ENCODE data around the gene ZNF57. TPM values are rescaled to one million over a fixed set of nuclear protein-coding genes. Genes with fewer than 3 reads are reported as not detected.
A peak's percentile ranks its signal among the peaks of the same experiment; 100 is the strongest.

ZNF57 gene
- total and polyA plus RNA-seq, 2 of the 13 experiments (the other 11 are each of a cell fraction or from before 2014, with no cell fraction given): 6.6 to 17.5 TPM

DNA sequence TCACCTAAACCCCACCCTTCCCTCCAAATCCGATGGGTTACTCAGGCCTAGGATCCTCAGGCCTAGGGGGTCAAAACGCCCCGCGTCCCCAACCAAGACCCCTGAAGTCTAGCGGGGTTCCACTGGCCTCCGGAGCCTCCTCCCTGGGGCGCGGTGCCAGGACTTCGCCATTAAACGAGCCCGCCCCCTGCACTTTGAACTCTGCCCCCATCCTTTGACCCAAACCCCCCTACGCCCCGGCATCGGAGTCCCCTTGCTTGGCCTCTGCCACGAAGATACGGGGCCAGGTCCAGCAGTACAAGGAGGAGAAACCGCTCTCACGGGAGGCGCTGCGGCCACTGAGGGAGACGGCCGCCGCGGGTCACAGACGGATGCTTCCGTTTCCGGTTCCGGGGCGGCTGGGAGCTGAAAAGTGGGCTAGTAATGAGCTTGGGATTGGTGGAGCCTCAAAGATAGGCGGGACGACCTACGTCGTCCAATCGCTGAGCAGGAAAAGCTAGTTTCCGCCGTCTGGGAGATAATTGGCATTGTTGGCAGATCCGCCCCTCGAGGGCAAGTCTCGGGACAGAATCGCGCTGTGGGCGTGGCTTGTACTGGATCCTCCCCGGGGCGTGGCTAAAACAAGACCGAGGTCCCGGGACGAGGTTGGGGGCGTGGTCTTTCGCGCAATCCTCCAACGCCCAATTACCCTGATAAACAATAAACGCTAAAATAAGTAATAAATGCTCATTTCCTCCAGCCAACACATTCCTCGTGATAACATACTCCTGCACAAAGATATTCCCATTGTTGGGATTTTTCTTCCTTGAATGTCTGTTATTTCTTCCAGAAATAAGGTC, 49.8 kb downstream of the ZNF57 start (continued):
- TF ChIP-seq ZNF770 (CRISPR knock-in tag; IDR thresholded peaks at IDR 0.05): peak; percentile 77
- 0 out of 2 replicates have a peak, but pooled peaks have one; percentile 14 for TF ChIP-seq TCF7 (IDR thresholded peaks at IDR 0.05; ENCODE audit: low read depth)
- peak; percentile 85 for TF ChIP-seq YEATS2 (CRISPR knock-in tag; IDR thresholded peaks at IDR 0.05; ENCODE audit: borderline replicate concordance)
- no peak for TF ChIP-seq ARID3A (IDR thresholded peaks at IDR 0.05; ENCODE audit: low read depth, low read length)
- TF ChIP-seq ATAD3A (CRISPR knock-in tag; IDR thresholded peaks at IDR 0.05): no peak
- no peak; the same call in none of the 2 replicates for TF ChIP-seq ZNF232 (CRISPR knock-in tag; IDR thresholded peaks at IDR 0.05; ENCODE audit: borderline replicate concordance)
- TF ChIP-seq, protein P1, sequence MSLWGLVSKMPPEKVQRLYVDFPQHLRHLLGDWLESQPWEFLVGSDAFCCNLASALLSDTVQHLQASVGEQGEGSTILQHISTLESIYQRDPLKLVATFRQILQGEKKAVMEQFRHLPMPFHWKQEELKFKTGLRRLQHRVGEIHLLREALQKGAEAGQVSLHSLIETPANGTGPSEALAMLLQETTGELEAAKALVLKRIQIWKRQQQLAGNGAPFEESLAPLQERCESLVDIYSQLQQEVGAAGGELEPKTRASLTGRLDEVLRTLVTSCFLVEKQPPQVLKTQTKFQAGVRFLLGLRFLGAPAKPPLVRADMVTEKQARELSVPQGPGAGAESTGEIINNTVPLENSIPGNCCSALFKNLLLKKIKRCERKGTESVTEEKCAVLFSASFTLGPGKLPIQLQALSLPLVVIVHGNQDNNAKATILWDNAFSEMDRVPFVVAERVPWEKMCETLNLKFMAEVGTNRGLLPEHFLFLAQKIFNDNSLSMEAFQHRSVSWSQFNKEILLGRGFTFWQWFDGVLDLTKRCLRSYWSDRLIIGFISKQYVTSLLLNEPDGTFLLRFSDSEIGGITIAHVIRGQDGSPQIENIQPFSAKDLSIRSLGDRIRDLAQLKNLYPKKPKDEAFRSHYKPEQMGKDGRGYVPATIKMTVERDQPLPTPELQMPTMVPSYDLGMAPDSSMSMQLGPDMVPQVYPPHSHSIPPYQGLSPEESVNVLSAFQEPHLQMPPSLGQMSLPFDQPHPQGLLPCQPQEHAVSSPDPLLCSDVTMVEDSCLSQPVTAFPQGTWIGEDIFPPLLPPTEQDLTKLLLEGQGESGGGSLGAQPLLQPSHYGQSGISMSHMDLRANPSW (CRISPR knock-in tag; IDR thresholded peaks at IDR 0.05; ENCODE audit: borderline replicate concordance): peak; percentile 42; the same call in 1 of the 2 replicates
- peak; percentile 97 for TF ChIP-seq POLR2AphosphoS5 (IDR thresholded peaks at IDR 0.05; ENCODE audit: low read depth, low read length)
- no peak for TF ChIP-seq ZNF619 (CRISPR knock-in tag; IDR thresholded peaks at IDR 0.05)
- no peak for TF ChIP-seq MTF1 (CRISPR knock-in tag; IDR thresholded peaks at IDR 0.05)
- TF ChIP-seq ZNF609 (CRISPR knock-in tag; IDR thresholded peaks at IDR 0.05; ENCODE audit: borderline replicate concordance): 0 out of 2 replicates have a peak, but pooled peaks have one; percentile 34
- 0 out of 2 replicates have a peak, but pooled peaks have one; percentile 45 for TF ChIP-seq ARHGAP35 (CRISPR knock-in tag; IDR thresholded peaks at IDR 0.05; ENCODE audit: borderline replicate concordance)
- no peak for TF ChIP-seq ZNF34 (CRISPR knock-in tag; IDR thresholded peaks at IDR 0.05; ENCODE audit: borderline replicate concordance)
- peak; percentile 62; the same call in 1 of the 2 replicates for TF ChIP-seq HOXA5 (CRISPR knock-in tag; IDR thresholded peaks at IDR 0.05)
- peak; percentile 56 for TF ChIP-seq ELF3 (CRISPR knock-in tag; IDR thresholded peaks at IDR 0.05)
- peak; percentile 60; the same call in 1 of the 2 replicates for TF ChIP-seq HOXA3 (CRISPR knock-in tag; IDR thresholded peaks at IDR 0.05)
- peak; percentile 71; the same call in 1 of the 2 replicates for TF ChIP-seq NR2F2 (IDR thresholded peaks at IDR 0.05; ENCODE audit: borderline replicate concordance, low read depth)
- TF ChIP-seq MIXL1 (CRISPR knock-in tag; IDR thresholded peaks at IDR 0.05): peak; percentile 40; the same call in 1 of the 2 replicates
